G401 (cell line): Measurements from ENCODE around the gene LRRC46. TPM values are rescaled to one million over a fixed set of nuclear protein-coding genes. Genes with fewer than 3 reads are reported as not detected.

Source experiments
- DNase-seq: peaks from one replicate; pipeline ENCODE4 v3.0.0-alpha.2; 2015; ENCODE audit warnings: low spot score
- in situ Hi-C: cut with HindIII; loops from 2 replicates; pipeline ENCODE4 v1.10.0; 2016; ENCODE audit warnings: low sequenced_read_pairs, mixed read lengths
- total RNA-seq: library from RNA; depleted of rRNA; stranded (reverse); fragments of >200 nt; shearing (Covaris generic); gene quantifications from 2 replicates; pipeline ENCODE4 v1.2.3, GENCODE V29; 2014

The LRRC46 gene
- total RNA-seq, 1 experiment from 2014 or later = not detected

- peak; percentile 79 for DNase-seq
- in situ Hi-C loops = no loop called here
Observed at GRCh38 chr17:47821424-47822391, 9.8 kb upstream of the LRRC46 start, which contains the start of gene OSBPL7. Gene OSBPL7, minus strand, starts transcription at chr17:47821794. Its CDS starts 1,516 bp downstream, at chr17:47820278.

GRCh38 chr17:47822785-47823184, 8.7 kb upstream of the LRRC46 start:
- DNase-seq = no peak
- in situ Hi-C loops = no loop called here

- no peak for DNase-seq
- in situ Hi-C loops = no loop called here
Observed at GRCh38 chr17:47823519-47823918, 8.0 kb upstream of the LRRC46 start.

GRCh38 chr17:47829870-47830269, 1.6 kb upstream of the LRRC46 start:
- in situ Hi-C loops = no loop called here
- no peak for DNase-seq

DNA sequence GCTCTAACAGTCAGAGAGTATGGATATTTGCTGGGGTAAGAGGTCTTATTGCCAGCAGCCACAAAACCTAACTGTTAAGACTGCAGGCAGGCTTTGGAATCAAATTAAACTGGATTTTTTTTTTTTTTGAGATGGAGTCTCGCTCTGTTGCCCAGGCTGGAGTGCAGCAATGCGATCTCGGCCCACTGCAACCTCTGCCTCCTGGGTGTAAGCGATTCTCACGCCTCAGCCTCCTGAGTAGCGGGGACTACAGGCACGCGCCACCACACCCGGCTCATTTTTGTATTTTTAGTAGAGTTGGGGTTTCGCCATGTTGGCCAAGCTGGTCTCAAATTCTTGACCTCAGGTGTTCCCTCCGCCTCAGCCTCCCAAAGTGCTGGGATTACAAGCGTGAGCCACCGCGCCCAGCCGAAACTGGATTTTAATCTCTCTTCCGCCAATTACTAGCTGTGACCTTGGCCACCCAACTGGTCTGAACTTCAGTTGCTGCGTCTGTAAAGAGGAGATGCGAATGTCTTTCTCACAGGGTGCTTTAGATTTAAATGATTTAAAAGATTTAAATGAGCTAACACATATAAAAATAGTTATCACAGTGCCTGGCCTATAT, 971 bp upstream of the LRRC46 start:
- in situ Hi-C loops = no loop called here

DNA sequence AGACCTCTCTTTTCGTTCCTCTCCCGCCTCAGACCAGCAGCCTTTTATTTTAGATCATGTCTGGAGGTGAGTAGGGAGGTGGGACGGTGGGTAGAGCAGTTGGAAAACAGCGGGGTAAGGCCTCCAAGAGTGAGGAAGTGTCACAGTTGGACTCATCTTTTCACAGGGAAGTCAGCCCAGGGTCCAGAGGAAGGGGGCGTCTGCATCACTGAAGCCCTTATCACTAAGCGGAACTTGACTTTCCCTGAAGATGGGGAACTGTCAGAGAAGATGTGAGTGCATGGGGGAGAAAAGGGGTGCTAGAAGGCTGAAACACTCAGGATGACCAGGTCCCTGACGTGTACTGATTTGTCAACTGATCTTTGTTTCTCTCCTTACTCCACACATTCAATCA, 461 bp downstream of the LRRC46 start:
- in situ Hi-C loops = no loop called here
- no peak for DNase-seq

More for the DNA sequence above, 971 bp upstream of the LRRC46 start:
- DNase-seq = no peak

DNA sequence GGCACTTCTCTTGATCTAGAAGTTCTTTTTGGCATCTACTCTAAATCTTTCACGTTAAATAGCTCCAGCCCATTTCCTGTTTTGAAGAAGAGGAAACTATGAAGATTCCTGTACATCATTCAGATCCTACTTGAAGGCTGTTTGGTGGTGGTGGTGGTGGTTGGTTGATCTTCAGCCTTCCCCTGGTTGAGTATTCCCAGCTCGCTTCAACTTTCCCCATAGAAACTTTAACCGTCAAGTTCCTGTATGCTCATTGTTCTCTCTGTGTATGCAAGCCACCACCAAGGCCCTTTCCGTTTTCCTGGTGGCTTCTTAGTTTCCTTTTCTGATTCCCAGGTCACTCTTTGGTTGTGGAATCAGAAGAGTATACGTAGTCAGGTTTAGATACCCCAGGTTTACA, 3.3 kb downstream of the LRRC46 start:
- in situ Hi-C loops = no loop called here
- DNase-seq = no peak

GRCh38 chr17:47836601-47837000, 5.1 kb downstream of the LRRC46 start:
- in situ Hi-C loops = no loop called here
- no peak for DNase-seq

- no peak for DNase-seq
- in situ Hi-C loops = no loop called here
Observed at GRCh38 chr17:47837401-47838039, 6.0 kb downstream of the LRRC46 start.

DNA sequence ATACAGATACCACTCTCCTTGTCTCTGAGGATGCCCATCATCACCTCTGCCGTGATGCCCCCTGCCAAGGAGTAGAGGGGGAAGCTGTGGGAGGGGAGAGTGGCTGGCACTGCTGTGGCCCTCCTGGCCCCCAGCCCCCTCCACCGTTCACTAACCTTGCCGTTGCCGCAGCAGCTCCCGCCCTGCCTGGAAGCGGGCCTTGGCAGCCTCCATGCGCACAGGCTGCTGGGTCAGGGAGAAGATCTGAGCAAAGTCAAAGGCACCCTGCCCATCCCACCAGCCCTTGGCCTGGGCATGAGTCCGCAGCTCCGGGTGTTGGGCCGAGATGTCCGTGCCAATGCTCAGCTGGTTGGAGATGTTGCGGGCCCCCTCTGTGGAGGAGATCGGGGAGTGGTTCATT, 7.2 kb downstream of the LRRC46 start:
- in situ Hi-C loops = no loop called here
- no peak for DNase-seq

DNA sequence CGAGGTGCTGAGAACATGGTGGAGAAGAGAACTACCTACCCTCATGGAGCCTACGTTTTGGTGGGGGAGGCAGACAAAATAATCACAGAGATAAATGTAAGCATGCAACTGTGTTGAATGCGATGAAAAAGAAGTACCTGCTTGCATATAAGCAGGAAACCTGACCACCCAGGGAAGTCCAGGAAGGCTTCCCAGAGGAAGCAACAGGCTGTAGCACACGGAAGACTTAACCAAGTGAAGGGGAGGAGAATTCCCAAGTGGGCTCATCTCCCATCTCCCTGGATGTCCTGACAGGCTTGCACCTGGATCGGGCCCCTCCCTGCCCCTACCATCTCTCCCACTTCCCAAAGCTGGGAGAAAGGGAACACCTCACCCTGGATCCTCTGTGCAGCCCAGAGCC, 7.6 kb downstream of the LRRC46 start:
- DNase-seq = no peak

GRCh38 chr17:47840001-47840741, 8.7 kb downstream of the LRRC46 start:
- in situ Hi-C loops = no loop called here
- DNase-seq = peak; percentile 52

More for the DNA sequence above, 7.6 kb downstream of the LRRC46 start:
- in situ Hi-C loops = no loop called here

DNA sequence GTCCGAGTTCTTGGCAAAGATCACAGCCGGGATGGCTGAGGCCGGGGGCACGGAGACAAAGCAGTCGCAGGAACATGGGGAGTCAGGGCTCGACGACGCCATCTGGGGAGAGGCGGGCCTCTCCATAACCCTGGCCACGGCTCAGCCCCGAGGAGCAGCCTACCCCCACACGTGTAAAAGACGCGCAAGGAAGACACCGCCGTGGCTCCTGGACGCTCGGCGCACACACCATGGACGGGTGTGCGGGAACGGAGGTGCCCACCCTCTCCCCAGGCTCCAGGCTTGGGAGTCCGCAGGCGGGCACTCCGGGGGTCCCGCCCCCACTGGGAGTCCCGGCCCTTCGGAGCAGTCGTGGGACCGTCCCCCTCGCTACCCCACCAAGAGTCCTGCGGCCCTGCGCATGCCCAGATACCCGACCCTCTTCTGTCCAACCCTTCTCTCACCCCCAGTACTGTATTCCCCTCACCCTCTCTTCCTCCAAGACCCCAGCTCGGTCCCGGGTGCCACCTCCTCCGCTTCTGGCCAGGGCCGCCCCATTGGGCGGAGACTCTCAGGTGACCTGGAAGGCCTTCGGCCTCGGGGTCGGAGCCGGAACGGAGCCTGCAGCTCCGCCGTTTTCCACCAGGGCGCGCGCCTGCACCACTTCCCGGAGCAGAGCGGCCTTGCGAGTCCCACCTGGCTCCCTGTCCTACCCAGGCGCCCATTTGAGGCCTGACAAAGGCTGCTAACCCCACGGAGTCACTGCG, 9.4 kb downstream of the LRRC46 start, which contains the start of gene SCRN2:
Gene SCRN2, minus strand, starts transcription at position 532 of the 746 bp plus-strand sequence. Its CDS starts 430 bp downstream, at position 102.
- peak; percentile 90 for DNase-seq
- in situ Hi-C loops = no loop called here

DNA sequence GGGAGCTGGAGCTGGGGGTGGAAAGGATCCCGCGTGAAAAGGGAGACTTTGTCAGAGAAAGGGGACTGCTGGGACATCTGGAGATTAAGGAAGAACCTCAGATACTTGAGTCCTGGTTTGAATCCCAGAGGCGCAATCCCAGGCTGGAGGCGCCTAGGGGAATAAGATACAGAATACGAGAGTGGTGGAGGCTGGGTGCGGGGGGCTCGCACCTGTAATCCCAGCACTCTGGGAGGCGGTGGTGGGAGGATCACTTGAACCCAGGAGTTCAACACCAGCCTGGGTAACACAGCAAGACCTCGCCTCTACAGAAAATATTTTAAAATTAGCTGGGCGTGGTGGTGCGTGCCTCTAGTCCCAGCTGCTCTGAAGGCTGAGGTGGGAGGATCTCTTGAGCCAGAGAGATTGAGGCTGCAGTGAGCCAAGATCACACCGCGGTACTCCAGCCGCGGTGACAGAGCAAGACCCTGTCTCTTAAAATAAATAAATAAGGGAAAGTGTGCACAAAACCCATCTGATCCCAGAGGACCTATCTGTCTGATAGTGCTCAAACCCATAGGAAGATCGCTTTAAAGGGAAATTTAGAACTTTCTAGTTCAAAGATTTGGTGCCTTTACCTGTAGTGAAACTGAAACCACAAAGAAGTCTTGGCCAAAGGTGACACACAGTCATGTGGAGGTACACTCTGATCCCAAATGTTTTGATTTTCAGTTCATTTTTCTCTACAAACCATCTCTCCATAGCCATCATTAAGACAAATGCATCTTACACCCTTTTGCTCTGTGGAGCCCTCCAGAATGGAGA, 10.2 kb downstream of the LRRC46 start:
- in situ Hi-C loops = no loop called here
- DNase-seq = no peak

DNA sequence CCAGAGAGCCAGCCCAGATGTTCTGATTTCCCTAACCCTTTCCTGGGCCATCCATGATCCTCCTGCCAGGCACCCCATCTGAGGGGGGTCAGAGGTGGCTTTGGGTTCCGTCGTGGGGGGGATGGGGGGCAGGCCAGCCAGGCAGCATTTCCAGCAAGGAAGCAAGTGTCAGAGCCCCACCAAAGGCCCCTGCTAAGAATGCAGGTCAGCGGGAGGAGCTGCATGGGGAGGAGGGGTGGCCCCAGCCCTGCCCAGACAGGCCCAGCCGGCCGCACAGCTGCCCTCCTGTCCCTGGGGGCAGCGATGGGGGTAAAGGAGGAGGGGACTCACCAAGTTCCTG, 11.9 kb downstream of the LRRC46 start:
- in situ Hi-C loops = no loop called here
- no peak for DNase-seq

- in situ Hi-C loops = no loop called here
- no peak for DNase-seq
Observed at GRCh38 chr17:47844227-47844626, 12.8 kb downstream of the LRRC46 start.

GRCh38 chr17:47844814-47845715, 13.6 kb downstream of the LRRC46 start:
- no peak for DNase-seq
- in situ Hi-C loops = no loop called here
